Measurements from ENCODE around the gene TEX14.

DNA sequence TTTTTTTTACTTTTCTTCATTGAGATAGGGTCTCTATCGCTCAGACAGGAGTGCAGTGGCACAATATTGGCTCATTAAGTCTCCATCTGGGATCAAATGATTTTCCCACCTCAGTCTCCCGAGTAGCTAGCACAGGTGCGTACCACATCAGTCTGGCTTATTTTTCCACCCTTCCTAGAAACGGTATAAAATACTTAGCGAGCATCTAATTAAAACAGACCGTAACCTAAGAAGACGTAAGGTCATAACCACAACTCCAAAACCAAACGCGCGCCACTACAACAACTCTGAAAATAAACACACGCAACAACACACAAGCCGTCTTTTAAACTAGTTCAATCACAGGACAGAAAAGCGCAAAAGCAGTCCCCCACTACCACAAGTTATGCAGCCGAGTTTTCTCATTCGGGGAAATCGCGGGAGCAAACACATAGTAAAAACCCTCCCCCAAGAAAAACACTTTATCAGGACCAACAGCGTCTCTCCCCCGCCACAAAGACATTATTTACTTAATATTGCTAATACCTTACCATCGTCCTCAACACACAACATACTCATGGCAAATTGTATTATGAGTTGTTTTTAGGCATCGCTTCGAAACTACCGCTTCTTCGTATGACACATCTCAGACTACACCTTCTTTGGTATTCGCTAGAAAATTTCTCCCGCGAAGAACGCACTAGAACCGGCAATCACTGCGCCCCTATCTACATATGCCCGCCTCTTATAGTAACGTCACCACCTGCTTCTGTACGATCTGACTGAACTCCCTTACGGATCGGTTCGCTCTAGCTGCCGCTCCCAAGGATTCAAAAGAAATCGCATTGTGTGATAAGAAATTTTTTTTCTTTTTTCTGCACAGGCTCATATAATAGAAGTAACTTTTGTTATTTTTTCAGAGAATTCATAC lies 32.8 kb downstream of the TEX14 start:
- TF ChIP-seq SP1 (IDR thresholded peaks at IDR 0.05) (peak; percentile 46; the same call in 1 of the 2 replicates), LEF1 (IDR thresholded peaks at IDR 0.05; ENCODE audit: borderline replicate concordance) (peak; percentile 51; the same call in 1 of the 2 replicates), NFRKB (IDR thresholded peaks at IDR 0.05) (peak; percentile 93), FOXK2 (IDR thresholded peaks at IDR 0.05) (peak; percentile 98), ELF4 (IDR thresholded peaks at IDR 0.05) (peak; percentile 100), HDGF (IDR thresholded peaks at IDR 0.05; ENCODE audit: borderline replicate concordance) (no peak)

All from HEK293T (cell line).